Transverse colon (tissue), 4 donors: ENCODE data around the gene ZER1. TPM values are rescaled to one million over a fixed set of nuclear protein-coding genes. Genes with fewer than 3 reads are reported as not detected.

Experiments used
- DNase-seq: peaks from one replicate; pipeline ENCODE4 v3.0.0-alpha.2; 2019
- H3K27ac ChIP-seq, 4 donors: fragments of 200-600 bp; sonication (generic); 2 replicates each; pipeline ENCODE4 v1.5.1; 2016 to 2018; ENCODE audit warnings: inconsistent platforms in 4 of 4
- H3K27me3 ChIP-seq: fragments of 200-600 bp; sonication (generic); 2 replicates; pipeline ENCODE4 v1.5.1; 2017; ENCODE audit warnings: inconsistent platforms
- H3K36me3 ChIP-seq, 4 donors: fragments of 200-600 bp; sonication (generic); 2 replicates each; pipeline ENCODE4 v1.5.1; 2017 to 2019; ENCODE audit warnings: inconsistent platforms in 4 of 4
- H3K4me1 ChIP-seq, 4 donors: fragments of 200-600 bp; sonication (generic); 2 replicates each; pipeline ENCODE4 v1.5.1; 2017 to 2020; ENCODE audit warnings: inconsistent platforms in 4 of 4
- H3K4me3 ChIP-seq, 4 donors: fragments of 200-600 bp; sonication (generic); 1 replicate in 1 of 4; 2 replicates in 3 of 4; pipeline versions ENCODE4 v1.5.1 to v1.6.1; 2017 to 2019; ENCODE audit warnings: inconsistent platforms in 4 of 4
- H3K9me3 ChIP-seq, 2 donors: fragments of 200-600 bp; sonication (generic); 2 replicates each; pipeline ENCODE4 v1.5.1; 2017 to 2019; ENCODE audit warnings: inconsistent platforms in 2 of 2
- CTCF ChIP-seq, 5 experiments: fragments of 200-600 bp in 3 of 5; fragments of 450-650 bp in 2 of 5; sonication (generic) in 3 of 5; IDR thresholded peaks; 1 replicate in 2 of 5; 2 replicates in 3 of 5; pipeline ENCODE4 v1.5.1; 2016 to 2017; ENCODE audit warnings: antibody characterized with exemption in 5 of 5, inconsistent platforms in 3 of 5, mild to moderate bottlenecking in 2 of 5, moderate library complexity in 1 of 5
- EP300 ChIP-seq: sonication (generic); formaldehyde crosslinking; IDR thresholded peaks from one replicate; pipeline ENCODE4 v1.6.1; 2017; ENCODE audit warnings: antibody characterized with exemption, low read depth
- POLR2AphosphoS5 ChIP-seq, 3 donors: sonication (generic); formaldehyde crosslinking; IDR thresholded peaks; one replicate each; pipeline ENCODE4 v1.6.1; 2016; ENCODE audit warnings: antibody characterized with exemption in 3 of 3
- WGBS, 2 donors: methylation state at CpG; one replicate each; pipeline ENCODE4 v1.1.5; 2018; ENCODE audit warnings: low coverage in 1 of 2; 5-methylcytosine and 5-hydroxymethylcytosine counted together
- in situ Hi-C, 4 donors: fragments of 200-750 bp; cut with MboI; loops; one replicate each; pipeline versions ENCODE4 v1.15.0 to v1.15.1; 2017; ENCODE audit warnings: low sequenced_read_pairs in 3 of 4, low pct_ligation_motif_present in 1 of 4, low pct_unique_long_range_greater_than_20kb in 1 of 4
- intact Hi-C: fragments of 100-400 bp; cut with DNase I; formaldehyde crosslinking; loops from one replicate; pipeline ENCODE4 v1.15.1; 2023; ENCODE audit warnings: low total_unique reads
- small RNA-seq, 4 donors: library from RNA; depleted of rRNA; stranded (forward); fragments of <200 nt; gene quantifications; one replicate each; pipeline ENCODE3, GENCODE V24; 2016
- total RNA-seq, 4 donors: library from RNA; depleted of rRNA; stranded (reverse); fragments of >200 nt; gene quantifications; one replicate each; pipeline ENCODE4 v1.1.0, GENCODE V29; 2016

The ZER1 gene
- total RNA-seq, 4 donors from 2014 or later: 57.5 to 116 (median 73.8) TPM

GRCh38 chr9:128683340-128684064, 88.2 kb downstream of the ZER1 start:
- in situ Hi-C loops (no loop called here), intact Hi-C loops (no loop called here)
- peak overlapping the region; percentile 52 to 66 (median 58) for H3K4me3 ChIP-seq
- 0 to 9% methylated on average over 4 to 21 of the region's 21 CpGs for WGBS, 2 donors
- no peaks in the 10 kb centered on the region for H3K9me3 ChIP-seq
- peaks cover 18 to 51% (median 37%) of the 10 kb centered on the region in 4 donors for H3K4me1 ChIP-seq
- DNase-seq: peak; percentile 77
- TF ChIP-seq CTCF (IDR thresholded peaks at IDR 0.05): no peak
- peak in 2 of 3 donors; percentile 12 to 34 for TF ChIP-seq POLR2AphosphoS5 (IDR thresholded peaks at IDR 0.05)
- no peak for TF ChIP-seq EP300
- H3K27me3 ChIP-seq: no peaks in the 10 kb centered on the region
- H3K36me3 ChIP-seq: no peaks in the 10 kb centered on the region
- peak overlapping the region; percentile 87 to 91 (median 90) for H3K27ac ChIP-seq

Small RNA genes lying within 50 kb of the gene (small RNA-seq; reads per million reads assigned to genes)
- 0 reads per million in 4 donors for gene RF00017
- 0 reads per million in 4 donors for gene RN7SL560P

Other genes with a start within 250 kb of the ZER1 start
- 100 to 1,000 TPM; 234 to 464 (median 328) TPM for gene SPTAN1, start 219.3 kb downstream of the ZER1 start, total RNA-seq
- 100 to 1,000 TPM in 2 of 4 donors, 10 to 100 TPM in 2; 41.4 to 160 (median 94.9) TPM for gene DYNC2I2, start 115.1 kb downstream of the ZER1 start, total RNA-seq
- 100 to 1,000 TPM in 1 of 4 donors, 10 to 100 TPM in 3; 29.2 to 153 (median 64.4) TPM for gene SET, start 82.7 kb downstream of the ZER1 start, total RNA-seq
- 10 to 100 TPM in 1 of 4 donors, 1 to 10 TPM in 3; 1.9 to 20.1 (median 5.8) TPM for gene PKN3, start 69.4 kb downstream of the ZER1 start, total RNA-seq
- 100 to 1,000 TPM in 2 of 4 donors, 10 to 100 TPM in 2; 35.6 to 190 (median 123) TPM for gene ZDHHC12, start 47.8 kb downstream of the ZER1 start, total RNA-seq
- 100 to 1,000 TPM in 1 of 4 donors, 10 to 100 TPM in 2, 1 to 10 TPM in 1; 9.6 to 244 (median 21.6) TPM for gene TBC1D13, start 15.3 kb upstream of the ZER1 start, total RNA-seq
- gene ENDOG, start 46.6 kb upstream of the ZER1 start, total RNA-seq: 10 to 100 TPM; 29.7 to 83.0 (median 52.8) TPM
- 10 to 100 TPM; 19.5 to 48.3 (median 26.6) TPM for gene SPOUT1, start 57.9 kb upstream of the ZER1 start, total RNA-seq
- 1 to 10 TPM in 2 of 4 donors, not detected in 2; 1.6 to 3.5 TPM for gene KYAT1, start 110.0 kb upstream of the ZER1 start, total RNA-seq
- gene LRRC8A, start 110.2 kb upstream of the ZER1 start, total RNA-seq: 100 to 1,000 TPM in 1 of 4 donors, 10 to 100 TPM in 3; 29.4 to 116 (median 35.5) TPM
- 10 to 100 TPM in 1 of 4 donors, 1 to 10 TPM in 3; 3.2 to 22.4 (median 5.5) TPM for gene PHYHD1, start 149.1 kb upstream of the ZER1 start, total RNA-seq
- 10 to 100 TPM in 3 of 4 donors, 1 to 10 TPM in 1; 9.2 to 20.6 (median 11.7) TPM for gene DOLK, start 175.7 kb upstream of the ZER1 start, total RNA-seq
- 10 to 100 TPM; 18.0 to 79.3 (median 38.4) TPM for gene NUP188, start 175.8 kb upstream of the ZER1 start, total RNA-seq